ENCODE results near the gene CITED1.
A peak's percentile ranks its signal among the peaks of the same experiment; 100 is the strongest.

Gene CITED1

DNA sequence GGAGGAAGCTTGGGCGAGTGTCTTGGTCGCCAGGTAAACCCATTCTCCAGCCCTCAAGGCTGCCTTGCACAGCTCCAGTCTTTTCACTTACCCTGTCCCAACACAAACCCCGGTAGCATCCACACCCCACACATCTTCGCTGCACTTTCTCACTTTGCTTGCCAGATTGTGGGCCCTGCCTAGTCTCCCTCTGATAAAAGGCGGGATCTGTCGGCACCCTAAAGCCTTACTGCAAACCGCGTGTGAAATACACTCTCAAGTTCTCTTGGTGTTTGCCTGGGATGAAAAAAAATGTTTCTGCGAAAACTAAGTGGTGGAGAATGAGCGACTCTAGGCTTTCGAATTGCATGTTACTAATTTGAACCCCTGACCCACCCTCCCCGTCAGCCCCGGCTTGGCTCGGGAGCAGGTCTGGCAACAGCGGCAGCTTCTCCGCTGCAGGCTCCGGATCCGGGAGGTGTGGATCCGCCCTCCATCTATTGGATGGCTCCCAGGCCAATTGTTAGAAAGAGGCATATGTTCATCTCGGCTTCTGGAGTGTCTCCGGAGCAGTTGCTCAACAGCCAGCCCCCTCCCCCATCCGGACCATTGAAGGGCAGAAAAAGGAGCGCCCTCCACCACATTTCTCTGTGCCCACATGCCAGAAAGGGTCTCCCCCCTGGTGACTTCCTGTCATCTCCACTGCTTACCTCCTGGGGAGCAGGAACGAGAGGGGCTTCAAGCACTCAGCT is 3.0 kb upstream of the CITED1 start:
- no peak for DNase-seq (ENCODE audit: low spot score)

DNA sequence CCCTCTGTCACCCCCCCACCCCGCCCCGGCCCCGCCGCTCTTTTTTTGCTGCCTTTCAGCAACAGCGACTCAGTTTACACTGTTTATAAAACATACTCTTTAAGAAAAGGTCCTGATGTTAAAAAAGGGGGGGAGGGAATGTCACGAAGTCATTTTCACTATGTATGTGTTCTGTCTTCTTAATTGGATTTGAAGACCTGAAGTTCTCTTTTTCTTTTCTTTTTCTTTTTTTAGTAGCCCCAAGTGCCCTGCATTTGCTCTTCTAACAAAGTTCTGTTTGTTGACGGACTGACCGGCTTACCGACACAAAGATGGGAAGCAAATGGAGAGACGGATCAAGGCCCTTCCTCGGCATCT is 2.5 kb upstream of the CITED1 start:
- DNase-seq (ENCODE audit: low spot score): no peak

DNA sequence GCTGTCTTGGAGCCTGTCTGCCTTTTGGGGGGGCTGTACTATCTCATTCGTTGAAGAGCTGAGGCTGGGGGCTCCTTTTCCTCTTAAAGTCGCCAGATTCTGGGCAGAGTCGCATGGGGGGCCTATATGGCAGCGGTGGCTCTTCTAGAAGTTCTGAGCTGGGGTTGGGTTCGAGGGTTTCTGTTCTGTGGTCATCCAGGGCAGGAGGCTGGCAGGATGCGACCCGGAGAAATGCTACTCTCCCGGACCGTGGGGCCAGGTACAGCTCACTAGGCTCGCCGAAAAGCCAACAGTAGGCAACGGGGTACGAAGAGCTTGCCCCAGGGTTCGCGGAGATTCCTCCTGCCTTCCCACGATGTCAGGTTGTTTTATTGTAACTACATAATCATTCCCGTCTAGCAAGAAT is 1.9 kb upstream of the CITED1 start:
- DNase-seq (ENCODE audit: low spot score): no peak

DNA sequence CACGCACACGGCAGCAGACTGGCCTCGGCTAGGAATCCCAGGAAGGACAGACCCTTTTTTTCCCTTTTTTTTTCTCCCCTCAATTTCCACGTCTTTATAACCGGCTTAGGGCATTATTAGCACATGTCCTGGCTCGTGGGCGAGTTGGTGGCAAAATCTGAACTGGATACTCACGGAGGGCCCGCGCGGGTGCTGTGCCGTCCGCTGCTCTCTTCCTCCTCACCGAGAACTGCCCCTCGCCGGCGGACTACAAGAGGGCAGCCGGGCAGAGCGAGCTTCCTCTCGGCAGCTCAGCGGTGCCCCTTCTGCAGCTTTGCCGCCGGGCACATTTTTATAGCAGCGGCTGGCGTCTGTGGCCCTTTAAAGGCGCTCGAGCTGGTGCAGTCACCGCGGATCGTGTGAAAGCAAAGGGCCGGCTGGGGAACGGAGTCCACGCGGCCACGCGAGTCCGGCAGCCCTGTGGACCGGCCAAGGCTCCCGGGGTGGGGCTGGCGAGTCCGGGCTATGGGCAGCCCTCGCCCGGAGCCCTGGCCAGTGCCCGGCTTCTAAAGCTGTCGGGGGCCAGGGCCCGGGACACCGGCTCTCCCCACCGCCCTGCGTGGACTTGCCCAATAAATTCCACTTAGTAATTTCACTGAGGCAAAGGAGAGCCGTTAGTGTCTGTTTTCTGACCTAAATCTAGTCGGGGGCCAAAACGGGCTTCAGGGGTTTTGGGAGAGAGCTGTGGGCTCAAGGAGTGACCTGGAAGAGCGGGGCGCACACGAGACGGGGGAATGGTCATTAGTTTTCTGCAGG is 1.3 kb upstream of the CITED1 start:
- no peak for DNase-seq (ENCODE audit: low spot score)

DNA sequence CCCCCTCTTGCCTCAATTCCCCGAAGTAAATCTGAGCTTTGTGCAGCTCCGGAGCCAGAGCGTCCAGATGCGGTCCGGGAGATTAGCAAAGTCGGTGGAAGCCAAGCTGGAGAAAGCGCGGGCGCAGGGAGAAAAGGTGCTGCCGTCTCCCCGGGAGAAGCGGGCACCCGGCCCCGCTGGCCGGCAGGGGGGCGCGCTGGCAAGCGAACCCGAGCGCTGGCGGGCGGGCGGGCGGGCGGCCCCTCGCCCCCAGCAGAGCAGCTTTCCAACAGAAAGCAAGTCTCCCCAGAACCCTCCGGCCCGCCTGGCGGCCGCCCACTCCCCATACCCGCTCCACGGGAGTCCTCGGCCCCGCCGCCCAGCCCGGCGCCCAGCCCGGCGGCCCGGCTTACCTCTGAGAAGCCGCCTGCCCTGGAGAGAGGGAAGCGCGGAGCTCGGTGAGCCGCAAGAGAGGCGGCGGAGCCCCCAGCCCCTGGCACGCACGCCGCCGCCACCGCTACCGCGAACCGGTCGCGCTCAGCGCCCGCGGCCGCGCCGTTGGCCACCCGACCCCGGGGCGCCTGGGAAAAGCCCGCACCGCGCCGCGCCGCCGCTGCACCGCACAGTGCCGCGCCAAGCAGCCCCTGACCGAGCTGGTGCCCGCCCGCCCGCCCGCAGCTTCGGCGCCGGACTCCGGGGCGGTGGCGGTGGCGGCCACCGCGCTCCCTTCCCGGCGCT is 529 bp upstream of the CITED1 start:
- DNase-seq (ENCODE audit: low spot score): no peak

DNA sequence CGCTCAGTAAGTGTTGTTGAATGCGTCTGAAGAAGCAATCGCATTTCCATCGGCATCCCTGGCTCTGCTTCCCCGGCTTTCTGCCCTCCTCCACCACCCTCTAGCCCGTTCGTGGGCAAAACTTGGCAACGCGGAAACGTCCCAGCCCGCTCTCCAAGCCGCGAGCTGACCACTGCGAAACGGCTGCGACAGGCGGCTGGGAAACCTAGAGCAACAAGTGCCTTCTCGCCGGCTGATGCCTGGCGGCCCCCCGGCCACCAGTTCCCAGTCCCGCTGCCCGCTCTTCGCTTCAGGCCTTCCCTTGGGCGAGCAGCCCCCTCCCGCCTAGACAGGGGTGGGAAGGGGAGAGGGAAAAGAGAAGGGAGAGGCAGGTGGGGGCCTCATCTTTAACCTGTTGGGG is 837 bp downstream of the CITED1 start:
- no peak for DNase-seq (ENCODE audit: low spot score)

DNA sequence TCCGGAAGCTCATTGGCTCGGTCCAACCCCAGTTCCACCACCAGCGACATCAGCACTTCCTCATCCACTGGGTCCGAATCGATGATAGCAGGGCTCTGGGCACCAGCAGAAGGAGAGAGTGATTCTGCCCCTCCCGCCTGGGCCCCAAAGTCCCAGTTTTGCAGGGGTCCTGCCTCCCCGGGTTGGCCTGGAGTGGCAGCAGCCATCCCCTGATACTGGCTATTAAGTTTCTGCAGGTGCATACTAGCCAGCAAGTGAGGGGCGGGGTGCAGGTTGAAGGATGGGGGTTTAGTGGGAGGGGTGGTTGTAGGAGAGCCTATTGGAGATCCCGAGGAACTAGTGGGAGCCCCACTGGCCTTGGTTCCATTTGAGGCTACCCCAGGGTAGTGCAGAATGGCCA is 3.9 kb downstream of the CITED1 start:
- DNase-seq (ENCODE audit: low spot score): no peak

DNA sequence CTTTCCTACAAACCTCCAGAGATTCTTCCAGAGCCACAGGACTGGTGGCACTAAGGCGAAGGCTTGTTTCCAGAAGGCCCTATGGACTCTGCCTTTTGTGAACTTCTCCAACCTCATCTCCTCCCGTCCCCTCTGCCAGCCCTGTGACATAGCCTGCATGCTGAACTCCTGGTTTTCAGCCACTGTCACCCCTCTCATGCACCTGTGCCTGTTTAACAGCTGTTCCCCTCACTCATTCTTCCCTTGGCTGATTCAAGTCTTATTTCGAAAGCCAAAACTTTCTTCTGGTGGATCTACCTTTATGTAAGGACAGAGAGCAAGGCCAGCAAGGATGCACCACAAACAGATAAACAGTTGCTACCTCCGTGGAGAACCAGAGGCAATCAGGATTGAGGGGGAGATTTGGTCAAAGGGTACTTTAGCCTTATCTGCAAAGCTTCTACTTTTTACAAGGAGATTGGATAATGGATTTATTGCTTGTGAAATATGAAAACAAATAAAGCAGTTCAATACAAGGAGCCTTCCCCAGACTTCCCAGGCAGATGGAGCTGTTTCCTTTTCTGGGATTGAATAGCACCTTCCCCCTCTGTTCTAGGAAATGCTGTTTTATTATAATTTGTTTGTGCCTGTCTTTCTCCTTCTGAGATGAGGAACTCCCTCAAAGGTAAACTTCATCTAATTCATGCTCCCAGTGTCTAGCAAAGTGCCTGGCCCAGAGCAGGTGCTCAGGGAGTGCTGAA is 5.7 kb downstream of the CITED1 start:
- no peak for DNase-seq (ENCODE audit: low spot score)

DNA sequence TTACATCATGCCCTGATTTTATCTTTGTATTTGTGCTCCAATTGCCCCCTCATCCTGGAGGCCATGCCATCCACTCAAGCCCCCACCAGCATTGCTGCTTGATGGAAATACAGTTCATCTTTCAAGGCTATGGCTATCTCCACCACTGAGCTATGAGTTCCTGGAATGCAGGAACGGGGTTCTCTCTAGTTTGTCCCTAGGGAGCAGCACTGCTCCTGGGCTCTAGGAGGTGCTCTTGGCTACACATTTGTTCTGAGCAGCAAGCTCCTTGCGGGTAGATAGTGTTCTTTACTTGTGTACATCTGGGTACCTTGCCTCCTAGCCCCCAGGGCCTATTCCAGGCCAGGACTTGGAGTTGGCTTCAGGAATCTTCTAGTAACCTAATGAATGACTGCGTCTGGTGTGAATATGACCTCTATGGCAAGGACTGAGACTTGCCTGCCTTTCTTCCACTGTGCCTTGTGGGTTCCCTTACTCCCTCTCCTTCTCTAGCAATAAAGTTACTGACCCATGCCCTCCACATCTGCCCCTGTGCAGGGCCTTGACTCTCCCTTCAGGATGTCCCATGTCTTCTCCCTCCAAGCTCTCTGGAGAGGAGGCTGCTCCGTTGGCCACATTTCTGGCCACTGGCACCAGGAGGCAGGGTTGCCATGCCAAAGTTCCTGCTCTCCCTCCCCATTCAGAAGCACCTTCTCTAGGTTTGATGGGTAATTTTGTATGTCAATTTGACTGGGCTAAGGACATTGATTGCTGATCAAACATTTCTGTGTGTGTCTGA is 7.6 kb downstream of the CITED1 start:
- DNase-seq (ENCODE audit: low spot score): no peak

DNA sequence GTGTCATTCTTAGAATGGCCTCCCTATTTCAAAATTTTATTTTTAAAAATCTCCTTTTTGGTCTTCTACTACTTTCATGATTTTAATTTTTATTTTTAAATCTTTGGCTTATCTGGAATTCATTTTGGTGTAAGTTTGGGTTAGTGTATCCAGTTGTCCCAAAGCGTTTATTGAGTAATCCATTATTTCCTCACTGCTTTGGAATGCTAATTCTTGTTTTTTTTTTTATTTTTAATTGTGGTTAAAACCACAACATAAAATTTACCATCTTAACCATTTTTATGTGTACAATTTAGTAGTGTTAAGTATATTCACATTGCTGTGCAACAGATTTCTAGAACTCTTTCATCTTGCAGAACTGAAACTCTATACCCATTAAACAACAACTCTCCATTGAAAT is 8.7 kb downstream of the CITED1 start:
- DNase-seq (ENCODE audit: low spot score): no peak

DNA sequence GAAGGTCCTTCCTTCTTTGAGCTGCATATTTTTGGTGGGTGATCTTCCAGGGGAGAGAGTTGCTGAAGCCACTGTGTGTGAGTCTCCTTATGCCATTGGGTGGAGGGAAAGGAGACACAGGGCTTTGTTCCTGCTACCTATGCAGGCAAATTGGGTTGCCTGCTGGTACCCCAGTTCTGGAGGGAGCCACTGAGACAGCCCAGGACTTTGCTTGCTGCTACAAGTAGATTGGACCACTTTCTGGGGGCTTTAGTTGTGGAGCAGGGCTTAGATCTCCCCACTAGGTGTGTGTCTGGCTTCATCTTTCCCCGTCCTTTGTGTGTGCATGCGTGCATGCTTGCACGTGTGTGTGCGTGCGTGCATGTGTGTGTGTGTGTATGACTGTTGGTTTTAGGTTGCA is 10.0 kb downstream of the CITED1 start:
- DNase-seq (ENCODE audit: low spot score): no peak

DNA sequence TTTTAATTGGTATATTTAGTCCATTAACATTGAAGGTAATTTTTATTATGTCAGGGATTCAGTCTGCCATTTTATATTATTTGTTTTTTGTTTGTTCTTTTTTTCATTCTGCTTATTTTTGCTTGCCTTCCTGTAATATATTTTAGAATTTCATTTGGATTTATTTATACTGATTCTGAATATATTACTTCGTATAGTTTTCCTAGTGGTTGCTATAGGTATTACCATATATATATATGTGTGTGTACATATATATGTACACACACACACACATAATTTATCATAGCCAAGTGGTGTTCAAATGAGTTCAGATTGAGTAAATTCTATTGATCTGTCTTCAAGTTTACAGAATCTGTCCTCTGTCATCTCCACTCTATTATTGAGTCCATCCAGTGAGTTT is 11.2 kb downstream of the CITED1 start:
- no peak for DNase-seq (ENCODE audit: low spot score)

DNA sequence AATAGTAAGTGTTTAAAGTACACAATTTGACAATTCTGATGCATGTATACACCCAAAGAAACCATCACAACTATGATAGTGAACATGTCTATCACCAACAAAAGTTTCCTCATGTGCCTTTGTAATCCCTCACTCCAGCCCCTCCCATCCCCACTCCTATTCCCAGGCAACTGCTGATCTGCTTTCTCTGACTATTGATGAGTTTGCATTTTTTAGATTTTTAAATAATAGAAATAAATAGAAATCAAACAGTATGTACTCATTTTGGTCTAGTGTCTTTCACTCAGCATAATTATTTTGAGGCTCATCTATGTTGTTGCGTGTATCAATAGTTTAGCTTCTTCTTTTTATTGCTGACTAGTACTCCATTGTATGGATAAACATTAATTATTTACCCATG is 23.4 kb downstream of the CITED1 start:
- DNase-seq (ENCODE audit: low spot score): no peak

DNA sequence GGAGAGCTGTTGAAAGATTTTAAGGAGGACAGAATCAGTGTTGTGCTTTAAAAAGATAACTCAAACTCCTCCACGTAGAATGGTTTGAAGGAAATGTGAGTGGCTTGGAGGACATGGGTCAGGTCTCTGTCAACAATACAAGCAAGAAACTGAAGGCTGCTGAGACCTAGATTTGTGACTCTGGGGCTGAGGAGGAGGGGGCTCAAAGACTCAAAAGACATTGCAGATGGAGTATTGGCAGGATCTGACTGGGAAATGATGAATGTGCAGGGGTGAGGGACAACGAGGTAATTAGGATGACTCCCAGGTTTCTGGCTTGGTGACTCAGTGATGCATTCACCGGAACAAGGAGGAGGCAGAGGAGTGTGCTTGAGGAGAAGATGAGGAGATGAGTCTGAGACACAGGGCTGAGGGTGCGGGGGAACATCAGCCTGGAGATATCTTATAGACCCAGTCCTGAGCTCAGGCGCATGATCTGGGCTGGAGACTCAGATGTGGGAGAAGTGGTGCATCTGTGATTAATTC is 25.3 kb downstream of the CITED1 start:
- DNase-seq (ENCODE audit: low spot score): no peak

DNA sequence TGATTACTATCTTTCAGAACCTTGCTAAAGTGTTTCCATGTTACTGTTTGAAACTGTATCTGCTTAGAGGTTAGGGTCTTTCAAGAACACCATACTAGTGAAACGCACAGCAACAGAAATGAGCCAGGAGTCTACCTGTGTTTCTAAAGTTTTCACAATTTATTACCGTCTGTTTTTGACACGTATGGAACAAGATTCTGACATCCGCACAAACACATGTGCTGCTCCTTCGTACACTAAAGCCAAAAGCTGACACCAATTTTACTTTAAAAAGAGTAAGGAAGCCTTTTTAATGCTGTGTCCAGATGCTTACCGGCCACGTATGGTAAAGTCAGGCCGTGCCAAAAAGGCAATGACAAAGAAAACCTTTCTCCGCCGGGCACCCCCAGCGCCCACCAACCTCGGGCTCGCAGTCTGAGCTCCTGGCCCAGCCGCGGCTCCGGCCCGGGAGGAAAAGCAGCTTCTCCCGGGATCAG is 29.2 kb downstream of the CITED1 start:
- peak; percentile 4 for DNase-seq (ENCODE audit: low spot score)

DNA sequence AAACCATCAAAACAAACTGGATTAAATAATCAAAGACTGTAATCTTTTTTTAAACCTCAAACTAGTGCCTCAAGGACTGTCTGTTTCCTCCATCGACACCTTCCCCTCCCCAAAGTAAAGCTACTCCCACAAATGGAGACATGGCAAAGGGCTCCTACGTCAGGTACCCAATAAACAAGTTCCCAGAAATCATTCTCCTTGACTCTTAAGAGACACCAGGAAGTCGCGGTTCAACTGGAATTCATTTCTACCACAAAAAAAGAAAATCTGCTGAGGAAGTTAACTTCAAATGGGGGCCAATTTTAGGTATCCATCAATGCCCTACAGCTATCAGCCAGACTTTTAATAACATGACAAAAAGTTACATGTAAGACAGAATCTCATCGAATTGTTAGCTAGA is 31.2 kb downstream of the CITED1 start:
- DNase-seq (ENCODE audit: low spot score): no peak

DNA sequence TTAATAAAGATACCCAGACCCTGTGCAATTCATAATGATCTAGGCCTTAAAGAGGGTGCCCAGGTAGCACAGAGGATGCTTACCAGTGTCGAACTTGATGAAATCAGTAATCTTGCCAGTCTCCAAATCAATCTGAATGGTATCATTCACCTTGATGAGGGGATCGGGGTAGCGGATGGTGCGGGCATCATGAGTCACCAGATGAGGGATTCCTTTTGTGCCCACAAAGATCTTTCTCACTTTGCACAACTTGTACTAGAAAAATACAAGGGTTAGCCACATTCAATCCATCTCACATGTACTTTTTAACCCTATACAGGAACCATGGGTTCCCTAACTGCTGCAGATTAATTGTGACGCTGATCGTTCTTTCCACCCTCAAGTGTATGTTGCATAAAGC is 32.0 kb downstream of the CITED1 start:
- DNase-seq (ENCODE audit: low spot score): no peak

DNA sequence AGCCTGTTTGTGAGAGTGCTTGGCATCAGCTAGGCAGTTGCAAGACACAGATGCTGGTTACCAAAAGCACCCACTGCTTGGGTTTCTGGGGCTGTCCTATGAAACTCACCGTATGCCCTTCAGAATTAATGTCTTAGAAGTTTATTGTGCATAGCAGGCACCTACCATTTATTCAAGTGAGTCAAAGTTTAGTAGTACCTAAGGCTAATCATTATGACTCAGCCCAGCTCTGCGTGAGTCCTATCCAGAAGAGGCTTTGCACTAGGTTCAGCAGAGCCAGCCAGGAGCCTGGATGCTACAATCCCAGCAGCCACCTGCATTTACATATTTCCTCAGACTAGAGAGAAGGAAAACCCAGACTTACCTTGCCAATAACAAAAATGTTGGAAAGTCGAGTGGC is 32.8 kb downstream of the CITED1 start:
- no peak for DNase-seq (ENCODE audit: low spot score)

DNA sequence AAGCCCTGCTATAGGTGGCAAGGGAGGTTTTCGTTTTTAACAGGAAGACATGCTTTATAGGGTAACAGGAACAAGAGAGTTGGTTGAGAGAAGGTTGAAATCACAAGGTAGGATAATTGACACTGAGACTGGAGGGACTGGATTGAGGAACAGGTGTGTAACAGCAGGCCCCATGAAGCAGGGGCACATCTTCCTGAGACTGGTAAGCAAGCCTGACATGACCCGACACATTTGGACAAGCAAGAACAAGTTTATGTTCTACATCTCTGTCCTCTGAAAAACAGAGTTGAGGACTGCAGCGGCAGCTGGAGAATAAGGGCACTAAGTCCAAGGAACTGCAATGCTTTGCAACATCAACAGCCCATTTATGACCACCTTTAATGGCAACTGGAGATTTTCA is 33.9 kb downstream of the CITED1 start:
- DNase-seq (ENCODE audit: low spot score): no peak

DNA sequence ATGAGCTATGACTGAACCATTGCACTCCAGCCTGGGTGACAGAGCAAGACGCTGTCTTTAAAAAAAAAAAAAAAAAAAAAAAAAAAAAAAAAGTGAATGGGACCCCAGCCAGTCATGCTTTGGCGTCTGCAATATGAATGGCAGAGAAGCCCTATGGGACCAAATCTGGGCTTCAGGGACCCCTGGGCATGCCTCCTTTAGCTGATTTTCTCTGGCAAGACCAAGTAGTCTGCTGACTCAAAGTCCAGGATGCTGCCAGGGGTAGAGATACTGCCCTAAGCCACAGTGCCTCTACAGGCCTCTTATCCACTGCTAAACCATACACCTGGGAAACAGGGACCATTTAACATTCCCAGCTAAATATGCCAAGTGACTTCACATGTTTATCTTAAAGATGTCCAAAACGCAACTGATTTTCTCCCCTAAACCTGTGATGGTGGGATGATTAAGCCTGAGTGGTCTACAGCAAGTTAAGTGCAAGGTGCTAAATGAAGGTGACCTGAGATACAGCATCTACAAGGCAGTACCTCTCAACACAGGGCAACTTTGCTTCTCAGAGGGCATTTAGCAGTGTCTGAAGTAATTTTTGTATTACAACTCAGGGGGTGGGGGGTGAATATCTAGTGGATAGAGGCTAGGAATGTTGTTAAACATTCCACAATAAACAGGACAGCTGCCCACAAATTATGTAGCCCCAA is 34.5 kb downstream of the CITED1 start:
- DNase-seq (ENCODE audit: low spot score): no peak

All from hematopoietic multipotent progenitor cell treated with erythropoietin and hydrocortisone succinate and interleukin-3 and kit ligand, for 17 days (in vitro differentiated cells).